ENCODE data around the gene PLOD2.

DNA sequence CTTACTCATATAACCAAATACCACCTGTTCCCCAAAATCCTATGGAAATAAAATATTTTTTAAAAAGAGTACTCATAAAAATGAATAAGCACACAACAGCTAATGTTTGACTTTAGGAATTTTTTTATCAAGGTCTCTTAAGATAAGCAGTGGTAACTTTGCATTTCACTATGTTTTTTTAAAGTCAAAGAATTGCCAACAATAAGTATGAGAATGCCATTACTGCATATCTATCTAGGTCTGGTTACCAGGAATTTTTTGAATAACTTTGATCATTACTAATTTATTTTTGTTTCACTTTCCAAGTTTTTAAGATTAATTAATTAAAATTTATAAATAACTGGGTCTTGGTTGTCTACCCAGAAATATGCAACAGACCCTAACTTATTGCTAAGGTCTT lies 48.4 kb upstream of the PLOD2 start:
- no peak for TF ChIP-seq RCOR1 (IDR thresholded peaks at IDR 0.05; ENCODE audit: insufficient replicate concordance, low read length)
- no peak for TF ChIP-seq SMC3 (IDR thresholded peaks at IDR 0.05; ENCODE audit: low read depth, low read length)
- no peak for TF ChIP-seq CHD1 (IDR thresholded peaks at IDR 0.05; ENCODE audit: low read depth, low read length)
- TF ChIP-seq CTCF (conservative IDR thresholded peaks at IDR 0.05; ENCODE audit: low read depth, low read length) = no peak
- TF ChIP-seq BHLHE40 (IDR thresholded peaks at IDR 0.05; ENCODE audit: low read depth, low read length) = no peak
- no peak for TF ChIP-seq MAZ (IDR thresholded peaks at IDR 0.05; ENCODE audit: borderline replicate concordance, low read depth, low read length)
- TF ChIP-seq POLR2A (IDR thresholded peaks at IDR 0.05; ENCODE audit: low read depth, low read length) = no peak
- TF ChIP-seq, protein P1, sequence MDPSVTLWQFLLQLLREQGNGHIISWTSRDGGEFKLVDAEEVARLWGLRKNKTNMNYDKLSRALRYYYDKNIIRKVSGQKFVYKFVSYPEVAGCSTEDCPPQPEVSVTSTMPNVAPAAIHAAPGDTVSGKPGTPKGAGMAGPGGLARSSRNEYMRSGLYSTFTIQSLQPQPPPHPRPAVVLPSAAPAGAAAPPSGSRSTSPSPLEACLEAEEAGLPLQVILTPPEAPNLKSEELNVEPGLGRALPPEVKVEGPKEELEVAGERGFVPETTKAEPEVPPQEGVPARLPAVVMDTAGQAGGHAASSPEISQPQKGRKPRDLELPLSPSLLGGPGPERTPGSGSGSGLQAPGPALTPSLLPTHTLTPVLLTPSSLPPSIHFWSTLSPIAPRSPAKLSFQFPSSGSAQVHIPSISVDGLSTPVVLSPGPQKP (IDR thresholded peaks at IDR 0.05; ENCODE audit: borderline replicate concordance, low read depth, low read length) = no peak
- TF ChIP-seq RFX5 (IDR thresholded peaks at IDR 0.05; ENCODE audit: low read depth, low read length) = no peak
- no peak for TF ChIP-seq MXI1 (IDR thresholded peaks at IDR 0.05; ENCODE audit: borderline replicate concordance, low read depth, low read length)
- TF ChIP-seq CEBPB (IDR thresholded peaks at IDR 0.05; ENCODE audit: low read depth, low read length) = no peak

Measured in IMR-90 (cell line).